Measurements from ENCODE around the gene DNM3.

Gene DNM3

DNA sequence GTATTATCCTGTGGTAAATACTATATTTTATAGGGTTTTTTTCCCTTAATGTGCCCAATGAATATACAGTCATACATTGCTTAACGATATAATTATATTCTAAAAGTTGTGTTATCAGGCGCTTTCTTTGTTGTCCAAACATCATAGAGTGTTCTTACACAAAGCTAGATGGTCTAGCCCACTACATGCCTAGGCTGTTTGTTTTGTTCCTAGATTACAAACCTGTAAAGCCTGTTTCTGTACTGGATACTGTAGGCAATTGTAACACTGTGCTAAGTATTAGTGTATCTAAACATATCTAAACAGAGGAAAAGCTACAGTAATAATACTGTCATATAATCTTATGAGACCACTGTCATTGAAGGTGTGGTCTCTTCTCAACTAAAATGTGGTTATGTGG lies 336.6 kb downstream of the DNM3 start:
- no peak for DNase-seq (ENCODE audit: low read depth)

DNA sequence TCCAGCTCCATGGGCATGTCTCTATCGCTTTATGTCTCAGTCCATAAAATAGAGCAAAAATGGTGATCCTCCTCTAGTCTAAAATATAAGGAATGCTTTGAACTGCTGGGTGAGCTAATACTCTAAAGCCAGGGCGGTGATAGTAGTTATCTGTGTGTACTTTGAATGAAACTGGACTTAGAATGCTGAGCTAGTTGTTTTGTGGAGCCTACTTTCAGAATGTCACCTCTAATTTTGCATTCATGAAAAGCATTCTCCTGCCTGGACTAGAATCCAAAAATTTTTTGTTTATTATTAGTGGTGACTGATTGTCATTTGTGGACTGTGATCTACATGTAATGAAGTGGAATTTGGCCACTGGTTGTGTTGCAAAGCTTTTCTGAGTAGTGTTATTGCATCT lies 337.6 kb downstream of the DNM3 start:
- no peak for DNase-seq (ENCODE audit: low read depth)

DNA sequence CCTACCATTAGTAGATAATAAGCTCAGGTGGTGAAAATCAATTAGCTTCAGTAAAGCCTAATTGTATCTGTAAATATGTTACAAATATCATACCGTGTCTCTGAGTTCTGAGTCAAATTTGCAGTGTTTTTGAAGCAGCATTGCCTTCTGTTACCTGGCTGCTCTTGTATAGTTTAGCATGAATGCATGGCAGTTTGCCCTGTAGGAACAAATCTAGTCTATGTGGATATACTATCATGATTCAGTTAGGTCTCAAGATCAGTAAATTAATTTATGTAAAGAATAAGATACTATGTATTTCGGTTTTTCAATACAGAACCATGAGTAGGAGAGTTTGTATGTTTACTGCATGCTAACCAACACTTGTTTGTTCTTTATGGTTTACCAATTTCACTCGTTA lies 338.6 kb downstream of the DNM3 start:
- no peak for DNase-seq (ENCODE audit: low read depth)

DNA sequence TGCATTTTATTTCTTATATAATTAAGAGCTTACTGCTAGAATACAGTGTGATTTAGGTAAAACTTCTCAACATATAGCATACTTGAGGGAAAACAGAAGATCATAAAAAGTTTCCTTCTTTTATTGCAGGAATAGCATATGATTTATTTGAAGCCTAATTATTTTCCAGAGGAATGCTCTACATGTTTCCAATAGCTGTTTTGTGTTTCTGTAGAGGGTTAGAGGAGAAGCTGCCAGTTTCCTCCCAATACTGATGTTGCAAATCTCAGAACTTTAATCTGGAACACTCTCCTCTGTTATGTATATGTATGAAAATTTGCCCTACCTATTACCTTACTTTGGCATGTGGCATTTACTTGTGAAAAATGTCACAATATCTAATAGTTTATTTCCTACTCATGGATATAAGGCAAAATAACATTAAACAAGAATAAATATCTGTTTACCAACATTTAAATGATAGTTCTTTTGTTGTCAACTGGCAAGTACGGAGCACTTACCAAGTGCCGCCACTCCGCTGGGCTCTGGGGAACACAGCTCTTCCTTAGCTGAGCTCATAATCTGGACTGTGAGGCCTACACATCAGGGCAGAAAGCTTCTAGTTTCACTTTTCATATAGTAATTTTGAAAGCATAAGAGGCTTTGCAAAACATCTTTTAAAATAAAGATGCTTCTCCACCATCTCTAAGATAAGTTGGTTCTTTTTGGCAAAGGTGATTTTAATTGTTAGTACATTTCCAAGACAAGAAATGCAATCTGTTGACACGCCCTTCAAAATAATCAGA lies 339.4 kb downstream of the DNM3 start:
- no peak for DNase-seq (ENCODE audit: low read depth)

DNA sequence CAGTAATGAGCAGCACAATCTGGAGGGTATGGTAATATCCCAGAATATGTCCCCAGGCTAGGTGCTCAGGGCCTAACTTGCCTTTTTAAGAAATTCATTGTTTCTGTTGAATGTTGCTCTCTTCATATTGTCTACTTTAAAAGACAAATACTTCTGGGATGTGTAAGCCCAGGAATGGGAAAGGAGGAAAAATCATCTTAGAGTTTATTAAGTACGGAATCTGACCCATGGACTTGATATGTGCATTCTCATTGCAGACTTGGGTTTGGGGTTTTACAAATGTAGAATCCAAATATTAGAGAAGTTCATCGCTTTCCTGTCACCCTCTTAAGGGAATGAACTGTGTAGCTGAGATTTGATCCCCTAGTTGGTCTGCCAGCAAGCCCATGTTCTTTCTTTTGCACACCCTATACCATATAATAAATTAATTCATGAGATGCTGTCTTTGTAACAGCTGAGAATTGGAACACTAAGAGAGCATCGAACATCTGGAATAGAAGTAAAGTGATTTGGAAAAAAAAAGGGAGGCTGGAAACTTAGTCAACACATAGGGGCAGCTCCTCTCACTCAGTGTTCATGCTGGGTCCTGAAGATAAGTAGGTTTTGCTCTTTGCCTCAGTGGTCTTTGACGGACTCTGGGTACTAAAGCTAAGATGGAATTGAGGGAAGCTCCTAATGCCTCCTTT lies 343.4 kb downstream of the DNM3 start:
- no peak for DNase-seq (ENCODE audit: low read depth)

DNA sequence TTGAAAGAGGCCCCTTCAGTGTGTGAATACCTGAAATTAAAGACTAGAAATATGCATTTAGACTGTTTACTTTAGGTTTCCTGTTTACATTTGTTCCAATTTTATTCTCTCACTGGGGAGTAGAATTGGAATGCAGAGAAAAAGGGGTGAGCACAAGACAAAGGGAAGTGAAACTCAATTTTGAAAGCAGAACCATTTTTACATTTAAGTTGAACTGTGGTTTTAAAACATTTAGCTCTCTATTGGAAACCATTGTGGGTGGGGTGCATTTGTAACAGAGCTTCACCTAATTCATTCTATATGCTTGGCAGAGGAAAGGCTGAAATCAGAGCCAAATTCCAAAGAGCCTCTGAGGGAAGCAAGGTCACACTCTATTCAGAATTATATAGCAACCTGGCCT lies 343.9 kb downstream of the DNM3 start:
- DNase-seq (ENCODE audit: low read depth) = no peak

DNA sequence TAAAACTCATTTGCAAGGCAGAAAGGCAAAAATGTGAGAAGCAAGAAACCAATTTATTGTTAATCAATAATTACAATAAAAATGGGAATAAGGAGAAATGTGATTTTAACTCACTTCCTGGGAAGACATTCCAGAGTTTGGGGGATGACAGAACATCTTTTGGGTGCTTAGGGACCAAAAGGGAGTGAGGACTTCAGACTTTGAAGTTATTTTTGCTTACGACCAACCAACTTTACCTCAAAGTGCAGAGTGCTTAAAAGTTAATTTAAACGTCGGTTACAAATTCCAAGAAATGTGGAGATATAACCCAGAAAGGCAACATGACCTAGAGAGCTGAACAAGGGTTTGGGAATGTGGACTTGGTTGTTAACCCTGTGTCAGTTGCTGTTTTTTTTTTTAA lies 344.7 kb downstream of the DNM3 start:
- DNase-seq (ENCODE audit: low read depth) = no peak

DNA sequence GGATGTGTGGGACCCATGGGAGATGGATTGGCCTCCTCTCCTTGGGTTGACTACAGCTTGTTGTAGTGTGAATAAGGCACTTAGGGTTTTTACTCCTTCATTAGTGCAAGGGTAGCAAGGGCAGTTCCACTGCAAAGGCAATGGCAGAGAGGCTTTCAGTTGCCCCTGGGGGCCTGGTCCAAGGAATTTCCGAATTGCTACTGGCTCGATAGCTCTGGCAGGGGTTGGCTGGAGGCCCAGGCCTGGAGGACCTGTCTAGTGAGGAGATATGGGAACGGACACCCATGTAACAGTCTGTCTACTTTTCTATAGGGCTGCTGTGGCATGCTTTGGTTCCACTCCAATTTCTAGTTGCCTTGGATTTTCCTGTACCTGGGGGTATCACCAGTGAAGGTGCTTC lies 360.3 kb downstream of the DNM3 start:
- no peak for DNase-seq (ENCODE audit: low read depth)

DNA sequence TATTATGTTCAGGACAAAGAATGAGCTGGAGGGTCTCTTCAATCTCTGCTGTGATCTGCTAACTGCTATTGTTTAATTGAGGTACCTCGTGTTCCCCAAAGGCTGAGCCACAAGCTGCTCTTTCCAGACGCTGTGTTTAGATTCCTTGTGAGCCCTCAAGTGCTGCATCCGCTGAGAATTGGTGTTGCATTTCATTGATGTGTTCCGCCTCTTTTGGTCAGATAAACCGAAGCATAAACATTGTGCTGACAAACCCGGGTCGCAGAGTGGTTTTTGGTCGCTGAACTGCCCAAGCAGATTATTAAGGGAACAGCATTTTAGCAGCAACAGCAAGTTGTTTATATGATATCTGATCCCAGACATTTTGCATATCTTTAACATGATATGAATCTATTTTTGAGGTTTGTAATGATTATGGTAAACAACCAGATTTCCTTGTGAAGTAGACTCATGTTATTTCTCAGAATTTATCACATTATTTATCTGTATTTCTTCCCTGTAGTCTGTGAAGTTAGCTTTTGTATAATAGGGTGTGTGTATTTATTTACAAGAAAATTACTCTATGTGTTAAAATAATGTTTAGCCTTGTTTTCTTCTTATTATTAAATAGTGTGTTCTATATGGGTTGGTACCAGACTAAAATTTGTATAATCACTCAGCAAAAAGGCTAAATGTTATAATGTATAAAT lies 362.0 kb downstream of the DNM3 start:
- no peak for DNase-seq (ENCODE audit: low read depth)

DNA sequence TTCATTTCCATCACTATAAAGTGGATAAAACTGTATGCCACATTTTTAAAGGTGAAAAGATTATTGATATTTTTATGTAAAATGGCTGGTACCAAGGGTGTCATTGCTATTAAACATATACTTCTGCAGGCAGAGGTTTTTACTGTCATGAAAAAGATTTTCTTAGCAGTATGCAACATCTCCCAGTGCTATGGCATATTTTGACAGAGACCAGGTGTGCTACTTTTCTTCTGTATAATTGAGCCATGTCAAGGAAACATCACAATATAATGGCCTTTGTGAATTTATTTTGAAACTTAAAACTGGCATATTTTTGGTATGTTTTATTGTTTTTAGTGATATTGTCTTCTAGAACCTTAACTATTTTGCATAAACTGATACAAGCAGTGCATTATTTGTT lies 362.6 kb downstream of the DNM3 start:
- no peak for DNase-seq (ENCODE audit: low read depth)

DNA sequence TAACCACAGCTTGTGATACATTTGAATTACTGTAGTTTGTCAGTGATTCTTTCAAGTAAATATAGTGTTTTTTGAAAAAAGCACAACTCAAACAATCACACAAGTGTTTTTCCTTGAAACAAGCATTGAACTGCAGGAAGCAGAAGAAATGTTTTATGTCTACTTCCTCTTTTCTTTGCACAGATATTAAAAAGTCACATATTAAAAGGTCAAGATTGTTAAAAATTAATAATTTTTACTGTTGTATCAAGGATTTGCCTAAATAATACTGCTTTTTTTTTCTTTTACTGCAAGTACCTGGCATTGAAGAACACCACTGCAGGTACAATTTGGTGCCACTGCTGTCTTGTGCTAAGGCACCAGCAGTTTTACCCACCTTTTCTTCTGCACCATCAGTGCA lies 365.0 kb downstream of the DNM3 start:
- DNase-seq (ENCODE audit: low read depth) = no peak

DNA sequence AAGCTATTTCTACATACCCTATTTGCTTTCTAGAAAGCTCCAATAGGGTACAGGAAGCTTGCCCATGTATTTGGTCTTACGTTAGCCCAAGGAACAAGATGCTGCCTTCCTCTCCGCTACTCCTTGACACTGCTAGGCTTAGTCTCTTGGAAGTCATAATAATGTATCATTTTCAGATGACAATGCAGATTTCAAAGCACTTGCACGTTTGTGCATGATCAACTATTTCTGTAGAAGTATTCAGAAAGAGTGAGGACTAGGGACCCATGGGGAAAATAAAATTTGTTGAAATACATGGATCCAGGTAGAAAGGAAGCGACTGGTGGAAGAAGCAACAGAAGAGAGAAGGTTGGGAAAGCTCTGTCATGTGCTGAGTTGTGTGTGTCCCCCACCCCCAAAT lies 367.3 kb downstream of the DNM3 start:
- no peak for DNase-seq (ENCODE audit: low read depth)

DNA sequence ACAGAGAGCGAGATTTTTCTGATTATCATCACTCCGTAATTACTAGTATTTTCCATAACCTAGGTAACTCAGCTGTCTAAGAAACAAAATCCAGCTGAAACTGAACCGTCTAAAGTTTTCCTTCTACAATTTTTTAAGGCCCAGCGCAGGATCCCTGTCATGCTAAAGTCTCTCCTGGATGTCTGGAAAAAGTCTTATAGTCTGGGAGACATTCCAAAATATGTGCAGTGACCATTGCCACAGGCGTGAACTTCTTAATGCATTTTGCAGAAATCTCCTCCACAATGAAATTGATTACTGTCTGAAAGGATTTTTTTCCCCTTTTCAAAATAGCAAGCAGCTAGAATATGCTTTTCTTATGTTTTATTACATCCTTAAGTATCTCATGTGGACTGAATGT lies 369.9 kb downstream of the DNM3 start:
- no peak for DNase-seq (ENCODE audit: low read depth)

DNA sequence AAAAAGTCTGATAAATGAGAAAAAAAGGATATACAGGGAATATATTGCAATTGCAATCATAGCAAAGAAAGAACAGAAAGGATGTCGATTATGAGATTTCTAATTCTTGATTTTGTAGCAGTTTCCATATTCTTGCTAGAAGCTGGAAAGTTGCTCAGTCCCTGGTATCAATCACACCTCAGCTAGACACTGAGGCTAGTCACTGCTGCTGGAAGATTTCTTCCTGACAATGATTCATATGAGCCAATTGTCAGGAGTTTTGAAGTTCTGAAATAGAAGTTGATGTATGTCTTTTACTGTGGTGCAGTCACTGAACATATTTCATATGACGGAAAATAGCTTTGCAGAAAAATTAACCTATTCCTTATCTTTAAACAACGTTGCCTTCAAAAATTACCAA lies 370.8 kb downstream of the DNM3 start:
- DNase-seq (ENCODE audit: low read depth) = no peak

DNA sequence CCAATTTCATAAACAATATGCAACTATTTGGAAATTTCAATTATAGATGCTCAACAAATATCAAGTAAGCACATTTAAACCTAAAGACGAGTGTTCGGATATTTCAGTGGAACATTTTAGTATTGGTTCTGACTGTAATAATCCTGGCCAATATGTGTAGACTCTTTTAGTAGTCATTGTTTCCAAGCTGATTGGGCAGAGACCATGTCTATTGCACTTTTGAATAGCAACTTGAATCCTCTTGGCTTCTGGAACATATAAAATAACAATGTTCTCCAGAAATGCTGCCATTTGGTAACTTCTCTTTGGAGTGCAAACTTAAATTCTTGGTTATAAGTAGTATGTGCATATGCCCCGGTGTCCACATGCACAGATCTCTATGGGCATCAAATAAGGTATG lies 373.7 kb downstream of the DNM3 start:
- DNase-seq (ENCODE audit: low read depth) = no peak

DNA sequence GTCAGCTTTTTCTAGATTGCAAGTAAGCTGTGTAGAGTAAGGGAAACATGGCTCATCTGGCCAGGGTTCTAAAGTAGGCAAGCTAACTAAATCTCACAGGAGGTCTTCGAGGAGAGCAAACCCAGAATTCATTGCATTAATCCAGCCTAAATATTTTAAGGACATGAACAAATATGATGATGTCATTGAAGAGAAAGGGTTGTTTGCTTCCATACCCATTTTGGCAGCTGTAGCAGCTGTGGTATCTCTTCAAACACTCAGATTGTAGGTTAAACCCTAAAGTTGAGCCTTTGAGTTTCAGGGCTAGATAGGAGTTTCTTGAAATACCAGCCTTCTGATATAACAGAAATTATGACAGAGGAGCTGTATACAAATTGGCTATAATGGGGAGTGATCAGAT lies 378.7 kb downstream of the DNM3 start:
- DNase-seq (ENCODE audit: low read depth) = no peak

DNA sequence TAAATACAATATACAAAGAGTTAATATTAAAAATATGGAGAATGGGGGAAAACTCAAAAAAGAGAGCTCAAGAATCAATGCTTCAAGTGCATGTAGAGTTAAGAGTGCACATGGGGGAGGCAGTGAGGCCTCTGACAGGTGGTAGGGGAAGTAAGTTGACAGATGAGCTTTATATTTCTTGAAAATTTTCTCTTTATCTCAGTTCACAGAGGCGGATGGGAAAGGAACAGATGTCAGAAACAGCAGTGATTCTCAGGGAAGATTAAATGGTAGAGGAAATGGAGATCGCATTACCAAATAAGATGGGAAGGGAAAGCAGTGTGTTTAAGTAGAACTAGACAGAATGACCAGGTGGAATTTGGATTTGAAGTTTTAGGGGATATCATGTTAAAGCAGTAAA lies 379.1 kb downstream of the DNM3 start:
- DNase-seq (ENCODE audit: low read depth) = peak; percentile 59

DNA sequence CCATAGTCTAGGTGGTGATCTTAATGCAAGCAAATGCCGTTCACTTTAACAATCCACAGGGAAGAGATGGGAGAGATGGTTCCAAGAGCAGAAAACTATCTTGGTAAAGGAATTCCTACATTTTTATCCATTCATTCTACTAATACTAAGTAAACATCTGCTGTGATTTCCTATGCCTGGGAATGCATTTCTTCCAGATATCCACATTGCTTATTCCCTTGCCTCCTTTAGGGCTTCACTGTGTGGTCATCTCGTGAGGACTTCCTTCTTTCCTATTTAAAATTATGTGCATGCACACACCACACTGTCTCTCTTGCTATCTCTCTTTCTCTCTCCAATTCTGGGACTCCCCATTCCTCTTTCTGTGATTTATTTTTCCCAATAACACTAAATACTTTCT lies 380.1 kb downstream of the DNM3 start:
- DNase-seq (ENCODE audit: low read depth) = no peak

DNA sequence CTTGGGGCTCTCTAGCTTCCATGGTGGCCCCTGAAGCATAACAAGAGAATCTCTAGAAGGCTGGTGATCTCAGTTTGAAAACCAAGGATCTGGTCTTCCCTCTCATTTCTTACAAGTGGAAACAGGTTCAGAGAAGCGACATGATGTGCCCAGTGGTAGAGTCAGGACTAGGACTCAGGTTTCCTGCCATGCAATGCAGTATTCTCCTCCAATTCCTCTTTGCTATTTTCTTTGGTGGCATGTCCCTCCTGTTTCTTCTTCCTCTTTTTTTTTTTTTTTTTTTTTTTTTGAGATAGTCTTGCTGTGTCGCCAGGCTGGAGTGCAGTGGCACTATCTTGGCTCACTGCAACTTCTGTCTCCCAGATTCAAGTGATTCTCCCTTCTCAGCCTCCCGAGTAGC lies 383.6 kb downstream of the DNM3 start:
- DNase-seq (ENCODE audit: low read depth) = no peak

DNA sequence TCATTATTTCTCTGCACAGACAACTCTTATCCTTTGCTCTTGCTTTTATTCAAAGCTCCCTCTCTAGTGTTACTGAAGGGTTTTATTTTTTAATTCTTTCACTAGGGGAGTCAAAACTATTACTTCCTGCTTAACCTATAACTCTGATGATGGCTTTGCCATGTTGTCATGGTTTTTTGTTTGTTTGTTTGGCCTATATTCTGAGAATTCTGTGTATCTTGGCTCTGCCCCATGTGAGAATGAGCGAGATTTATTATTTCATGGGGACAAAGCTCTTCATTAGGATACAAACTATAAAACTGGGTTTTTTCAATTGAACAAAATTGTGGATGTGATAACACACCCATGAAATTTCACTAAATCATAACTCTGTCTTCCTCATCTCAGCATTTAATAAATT lies 388.6 kb downstream of the DNM3 start:
- DNase-seq (ENCODE audit: low read depth) = no peak

DNA sequence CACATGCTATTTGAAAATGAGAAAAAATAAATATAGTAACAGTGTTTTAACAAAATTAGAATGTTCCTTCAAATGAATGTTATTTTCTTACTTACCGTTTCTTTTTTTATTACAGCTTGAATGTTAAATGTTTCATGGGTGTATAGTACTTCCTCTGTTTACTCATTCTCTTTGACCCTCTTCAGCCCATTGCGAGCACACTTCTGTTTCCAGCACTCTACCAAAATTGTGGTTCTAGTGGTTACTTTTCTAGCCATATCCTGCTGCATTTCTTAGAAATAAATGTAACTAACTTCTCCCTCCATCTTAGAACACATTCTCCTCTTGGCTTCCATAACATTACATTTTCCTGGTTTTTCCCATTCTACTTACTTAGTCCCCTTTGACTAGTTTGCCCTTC lies 389.2 kb downstream of the DNM3 start:
- no peak for DNase-seq (ENCODE audit: low read depth)

DNA sequence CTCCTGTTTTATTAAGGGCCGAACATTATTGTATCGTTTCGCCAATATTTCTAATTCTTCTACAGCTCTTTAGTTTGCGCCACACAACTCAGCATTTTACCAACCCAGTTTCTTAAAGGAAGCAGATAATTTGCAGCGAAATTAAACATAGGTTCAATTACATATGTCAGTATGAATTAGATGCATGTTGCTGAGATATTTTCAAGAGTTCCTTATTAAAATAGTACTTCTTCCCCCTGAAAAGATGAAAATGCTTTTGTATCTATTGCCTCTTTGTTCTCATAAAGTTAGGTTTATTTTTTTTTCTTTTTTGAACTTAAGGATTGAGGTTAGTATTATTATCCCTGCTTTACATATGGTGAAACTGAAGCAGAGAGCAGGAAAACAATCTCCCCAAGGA lies 395.7 kb downstream of the DNM3 start:
- DNase-seq (ENCODE audit: low read depth) = no peak

DNA sequence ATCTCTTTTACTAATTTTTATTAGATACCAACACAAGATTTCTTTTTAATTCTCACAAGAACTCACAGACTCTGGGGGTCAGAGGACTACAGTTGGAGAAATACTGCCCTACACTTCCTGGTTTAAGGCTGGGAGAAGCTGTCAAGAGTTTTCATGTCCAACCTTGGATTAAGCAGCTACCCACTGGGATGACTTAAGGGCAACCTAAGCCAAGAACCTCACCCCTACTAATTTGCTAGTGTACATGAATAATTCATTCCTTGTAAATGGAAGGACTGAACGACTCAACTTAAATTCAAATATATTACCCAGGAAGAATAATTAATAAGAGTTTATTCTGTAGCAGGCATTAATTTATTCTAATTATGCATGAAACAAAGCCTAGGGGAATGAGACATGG lies 396.9 kb downstream of the DNM3 start:
- no peak for DNase-seq (ENCODE audit: low read depth)

Measured in CMK (cell line).